Loucy (cell line): ENCODE results near the gene OSBPL1A.

Experiments
- H2AFZ ChIP-seq: fragments of 200-600 bp; sonication (generic); 2 replicates; pipeline ENCODE4 v1.6.0; 2016; ENCODE audit warnings: antibody characterized with exemption, mild to moderate bottlenecking, low read length, moderate library complexity
- H3F3A ChIP-seq: fragments of 200-600 bp; 2 replicates; pipeline ENCODE4 v1.6.0; 2016; ENCODE audit warnings: antibody characterized with exemption, low read depth, mild to moderate bottlenecking
- H3K27me3 ChIP-seq: fragments of 200-600 bp; sonication (generic); 2 replicates; pipeline ENCODE4 v1.6.1; 2014; ENCODE audit warnings: low read length, mild to moderate bottlenecking; ENCODE audit not compliant: insufficient read depth, poor library complexity, severe bottlenecking
- H3K36me3 ChIP-seq: fragments of 200-600 bp; sonication (generic); 2 replicates; pipeline ENCODE4 v1.6.1; 2016; ENCODE audit warnings: low read length; ENCODE audit not compliant: insufficient read depth
- H3K4me1 ChIP-seq: fragments of 200-600 bp; sonication (generic); 2 replicates; pipeline ENCODE4 v1.5.1; 2014; ENCODE audit warnings: low read length, mild to moderate bottlenecking; ENCODE audit not compliant: insufficient read depth, poor library complexity, severe bottlenecking
- H3K4me2 ChIP-seq: fragments of 200-600 bp; sonication (generic); 2 replicates; pipeline ENCODE4 v1.6.0; 2014; ENCODE audit warnings: antibody characterized with exemption, low read length, low read depth, mild to moderate bottlenecking; ENCODE audit not compliant: poor library complexity, severe bottlenecking
- H3K4me3 ChIP-seq: fragments of 200-600 bp; sonication (generic); 2 replicates; pipeline ENCODE4 v1.5.1; 2014; ENCODE audit warnings: low read length, mild to moderate bottlenecking, mixed read lengths; ENCODE audit not compliant: poor library complexity, severe bottlenecking
- H3K79me2 ChIP-seq: fragments of 200-600 bp; sonication (generic); 2 replicates; pipeline ENCODE4 v1.6.1; 2014; ENCODE audit warnings: low read length; ENCODE audit not compliant: insufficient read depth
- H3K9ac ChIP-seq: fragments of 200-600 bp; sonication (generic); 2 replicates; pipeline ENCODE4 v1.6.0; 2014; ENCODE audit warnings: mild to moderate bottlenecking, low read depth, low read length, moderate library complexity; ENCODE audit not compliant: poor library complexity, severe bottlenecking
- H3K9me2 ChIP-seq: fragments of 200-600 bp; sonication (generic); replicated peaks from 2 replicates; pipeline ENCODE4 v1.6.1; 2016; ENCODE audit warnings: low read depth, low read length, mixed read lengths
- H3K9me3 ChIP-seq: fragments of 200-600 bp; sonication (generic); 2 replicates; pipeline ENCODE4 v1.6.1; 2014; ENCODE audit warnings: mild to moderate bottlenecking, antibody characterized with exemption, low read length, low read depth; ENCODE audit not compliant: insufficient read depth
- H4K20me1 ChIP-seq: fragments of 200-600 bp; sonication (generic); 2 replicates; pipeline ENCODE4 v1.6.0; 2014; ENCODE audit warnings: antibody characterized with exemption, low read length, mild to moderate bottlenecking; ENCODE audit not compliant: insufficient read depth, poor library complexity, severe bottlenecking
- EZH2phosphoT487 ChIP-seq: fragments of 200-600 bp; IDR thresholded peaks from 2 replicates; pipeline ENCODE4 v1.6.1; 2018; ENCODE audit warnings: antibody characterized with exemption, mild to moderate bottlenecking, moderate library complexity, borderline replicate concordance
- TF ChIP-seq, protein P1 (sequence below): fragments of 200-600 bp; sonication (generic); conservative IDR thresholded peaks from 2 replicates; pipeline ENCODE4 v1.5.1; 2014; ENCODE audit warnings: mild to moderate bottlenecking, antibody characterized with exemption, low read length

OSBPL1A gene

DNA sequence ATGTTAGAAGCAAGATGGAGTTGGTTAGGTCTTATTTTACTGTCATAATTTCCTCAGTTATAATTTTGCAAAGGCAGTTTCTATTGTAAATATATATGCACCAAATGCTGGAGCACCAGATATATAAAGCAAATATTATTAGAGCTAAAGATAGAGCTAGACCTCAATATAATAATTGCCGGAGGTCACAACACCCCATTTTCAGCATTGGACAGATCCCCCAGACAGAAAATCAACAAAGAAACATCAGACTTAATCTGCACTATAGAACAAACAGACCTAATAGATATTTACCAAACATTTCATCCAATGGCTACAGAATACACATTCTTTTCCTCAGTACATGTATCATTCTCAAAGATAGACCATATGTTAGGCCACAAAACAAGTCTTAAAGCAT, 143.6 kb downstream of the OSBPL1A start:
- Histone ChIP-seq H3K4me1 (no peaks in the 10 kb centered on the region), H3K4me2 (no peak overlapping the region), H3K9ac (no peak overlapping the region), H3K79me2 (no peaks in the 10 kb centered on the region), H3K36me3 (no peaks in the 10 kb centered on the region), H3K27me3 (no peaks in the 10 kb centered on the region), H3K4me3 (no peak overlapping the region), H3F3A (no peaks in the 10 kb centered on the region), H3K9me2 (no peaks in the 10 kb centered on the region), H2AFZ (no peak overlapping the region), H3K9me3 (no peaks in the 10 kb centered on the region), H4K20me1 (no peaks in the 10 kb centered on the region)
- TF ChIP-seq, protein P1, sequence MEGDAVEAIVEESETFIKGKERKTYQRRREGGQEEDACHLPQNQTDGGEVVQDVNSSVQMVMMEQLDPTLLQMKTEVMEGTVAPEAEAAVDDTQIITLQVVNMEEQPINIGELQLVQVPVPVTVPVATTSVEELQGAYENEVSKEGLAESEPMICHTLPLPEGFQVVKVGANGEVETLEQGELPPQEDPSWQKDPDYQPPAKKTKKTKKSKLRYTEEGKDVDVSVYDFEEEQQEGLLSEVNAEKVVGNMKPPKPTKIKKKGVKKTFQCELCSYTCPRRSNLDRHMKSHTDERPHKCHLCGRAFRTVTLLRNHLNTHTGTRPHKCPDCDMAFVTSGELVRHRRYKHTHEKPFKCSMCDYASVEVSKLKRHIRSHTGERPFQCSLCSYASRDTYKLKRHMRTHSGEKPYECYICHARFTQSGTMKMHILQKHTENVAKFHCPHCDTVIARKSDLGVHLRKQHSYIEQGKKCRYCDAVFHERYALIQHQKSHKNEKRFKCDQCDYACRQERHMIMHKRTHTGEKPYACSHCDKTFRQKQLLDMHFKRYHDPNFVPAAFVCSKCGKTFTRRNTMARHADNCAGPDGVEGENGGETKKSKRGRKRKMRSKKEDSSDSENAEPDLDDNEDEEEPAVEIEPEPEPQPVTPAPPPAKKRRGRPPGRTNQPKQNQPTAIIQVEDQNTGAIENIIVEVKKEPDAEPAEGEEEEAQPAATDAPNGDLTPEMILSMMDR = no peak
- no peak for TF ChIP-seq EZH2phosphoT487

DNA sequence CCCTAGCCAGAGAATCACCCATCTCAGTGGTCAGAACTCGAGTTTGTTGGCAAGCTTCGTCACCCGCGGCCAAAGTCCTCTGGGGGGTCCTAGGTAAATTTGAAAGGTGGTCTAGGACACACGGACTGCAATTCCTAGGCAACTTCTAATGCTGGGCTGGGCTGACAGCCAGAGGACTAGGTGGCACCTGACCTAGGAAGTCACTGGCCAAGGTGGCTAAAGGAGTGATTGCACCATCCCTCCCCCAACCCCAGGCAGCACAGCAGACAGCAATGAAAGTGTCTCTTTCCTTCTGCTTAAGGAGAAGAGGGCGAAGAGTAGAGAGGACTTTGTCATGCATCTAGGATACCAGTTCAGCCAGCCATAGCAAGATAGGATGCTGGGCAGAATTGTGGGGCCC, 147.9 kb downstream of the OSBPL1A start:
- no peak overlapping the region for H2AFZ ChIP-seq
- H3K27me3 ChIP-seq = no peaks in the 10 kb centered on the region
- H3K4me1 ChIP-seq = no peaks in the 10 kb centered on the region
- no peak overlapping the region for H3K4me3 ChIP-seq
- H3K9ac ChIP-seq = no peak overlapping the region
- no peaks in the 10 kb centered on the region for H3K9me3 ChIP-seq
- no peaks in the 10 kb centered on the region for H3K79me2 ChIP-seq
- TF ChIP-seq, protein P1 = no peak
- TF ChIP-seq EZH2phosphoT487 = no peak
- H3K36me3 ChIP-seq = no peaks in the 10 kb centered on the region
- H4K20me1 ChIP-seq = no peaks in the 10 kb centered on the region
- H3F3A ChIP-seq = no peaks in the 10 kb centered on the region
- no peaks in the 10 kb centered on the region for H3K9me2 ChIP-seq
- no peak overlapping the region for H3K4me2 ChIP-seq

DNA sequence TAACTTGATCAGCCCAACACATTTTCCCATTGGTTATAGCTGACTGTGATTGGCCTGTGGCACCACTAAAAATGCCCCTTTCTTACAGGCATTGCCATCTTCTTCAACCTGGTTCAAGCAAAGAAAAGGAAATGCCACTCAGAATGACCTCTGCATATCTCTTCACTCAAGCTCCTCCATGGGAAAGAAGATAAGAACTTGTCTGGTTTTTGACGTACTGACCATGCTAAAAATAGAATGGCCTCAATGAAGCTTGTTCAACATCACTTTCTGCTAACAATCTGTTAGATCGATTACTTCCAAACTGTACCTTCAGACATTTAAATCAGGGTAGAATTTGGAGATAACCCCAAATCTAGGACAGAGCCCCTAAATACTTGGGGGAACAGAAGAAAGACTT, 149.3 kb downstream of the OSBPL1A start:
- H3K9me3 ChIP-seq = no peaks in the 10 kb centered on the region
- H3K27me3 ChIP-seq = no peaks in the 10 kb centered on the region
- no peaks in the 10 kb centered on the region for H3K9me2 ChIP-seq
- H3F3A ChIP-seq = no peaks in the 10 kb centered on the region
- no peaks in the 10 kb centered on the region for H3K4me1 ChIP-seq
- no peaks in the 10 kb centered on the region for H3K79me2 ChIP-seq
- TF ChIP-seq EZH2phosphoT487 = no peak
- TF ChIP-seq, protein P1 = no peak
- H4K20me1 ChIP-seq = no peaks in the 10 kb centered on the region
- H2AFZ ChIP-seq = no peak overlapping the region
- H3K4me3 ChIP-seq = no peak overlapping the region
- no peak overlapping the region for H3K4me2 ChIP-seq
- H3K9ac ChIP-seq = no peak overlapping the region
- no peaks in the 10 kb centered on the region for H3K36me3 ChIP-seq
